ENCODE results near the gene GLS2. TPM values are rescaled to one million over a fixed set of nuclear protein-coding genes. Genes with fewer than 3 reads are reported as not detected.

GLS2 gene
- total and polyA plus RNA-seq, 9 of the 15 experiments (the other 6 are each of a cell fraction or from before 2014, with no cell fraction given), result 0.11 TPM; not detected in 8

DNA sequence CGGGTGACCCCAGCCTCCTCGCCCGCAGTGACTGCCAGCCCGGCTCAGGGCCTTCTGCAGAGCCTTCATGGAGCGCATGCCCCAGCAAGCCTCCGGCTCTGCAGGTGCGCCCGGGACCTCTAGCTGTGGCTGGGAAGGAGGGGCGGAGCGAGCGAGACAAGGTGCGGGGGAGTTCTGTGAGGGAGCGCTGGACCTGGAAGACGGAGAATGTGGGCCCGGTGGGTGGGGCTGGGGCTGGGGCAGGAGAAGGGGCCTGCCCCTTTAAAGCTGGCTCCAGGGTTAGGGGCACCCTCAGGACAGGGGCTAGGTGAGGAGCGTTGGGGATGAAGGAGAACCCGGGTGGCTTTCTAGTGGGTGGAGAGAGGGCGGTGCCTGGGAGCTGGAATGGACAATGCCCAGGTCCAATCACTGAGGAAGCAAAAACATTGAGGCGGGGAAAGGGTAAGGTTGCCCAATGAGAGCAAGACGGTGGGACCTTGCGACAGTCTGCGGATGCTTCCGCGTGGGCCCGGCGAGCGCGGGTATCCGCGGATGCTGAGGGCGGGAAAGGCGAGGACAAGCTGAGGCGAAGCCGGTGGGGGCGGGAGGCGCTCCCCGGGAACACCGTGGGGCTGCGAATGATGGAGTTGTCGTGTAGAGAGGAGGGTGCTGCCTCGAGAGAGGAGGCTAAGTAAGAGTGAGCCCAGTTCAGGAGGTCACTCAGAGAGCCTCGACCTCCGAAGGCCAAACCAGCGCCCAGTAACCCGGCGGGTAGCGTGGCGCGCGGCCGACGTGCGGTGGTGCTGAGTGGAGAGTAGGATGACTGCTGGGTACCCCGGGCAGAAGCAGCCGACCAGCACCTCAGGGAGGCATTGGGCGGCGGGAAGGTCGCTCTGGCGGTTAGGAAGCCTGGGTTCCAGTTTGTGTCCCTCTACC, at the start of gene GLS2 (continued):
- no peak for TF ChIP-seq ZNF785 (CRISPR knock-in tag; IDR thresholded peaks at IDR 0.05)
- no peak for TF ChIP-seq RBFOX2 (IDR thresholded peaks at IDR 0.05; ENCODE audit: low read depth, low read length)
- TF ChIP-seq, protein P1, sequence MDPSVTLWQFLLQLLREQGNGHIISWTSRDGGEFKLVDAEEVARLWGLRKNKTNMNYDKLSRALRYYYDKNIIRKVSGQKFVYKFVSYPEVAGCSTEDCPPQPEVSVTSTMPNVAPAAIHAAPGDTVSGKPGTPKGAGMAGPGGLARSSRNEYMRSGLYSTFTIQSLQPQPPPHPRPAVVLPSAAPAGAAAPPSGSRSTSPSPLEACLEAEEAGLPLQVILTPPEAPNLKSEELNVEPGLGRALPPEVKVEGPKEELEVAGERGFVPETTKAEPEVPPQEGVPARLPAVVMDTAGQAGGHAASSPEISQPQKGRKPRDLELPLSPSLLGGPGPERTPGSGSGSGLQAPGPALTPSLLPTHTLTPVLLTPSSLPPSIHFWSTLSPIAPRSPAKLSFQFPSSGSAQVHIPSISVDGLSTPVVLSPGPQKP (CRISPR knock-in tag; IDR thresholded peaks at IDR 0.05), result no peak
- TF ChIP-seq HNRNPL (IDR thresholded peaks at IDR 0.05; ENCODE audit: low read depth, low read length), result no peak
- TF ChIP-seq ETV5 (CRISPR knock-in tag; IDR thresholded peaks at IDR 0.05; ENCODE audit: low read depth), result no peak
- TF ChIP-seq, protein P2, sequence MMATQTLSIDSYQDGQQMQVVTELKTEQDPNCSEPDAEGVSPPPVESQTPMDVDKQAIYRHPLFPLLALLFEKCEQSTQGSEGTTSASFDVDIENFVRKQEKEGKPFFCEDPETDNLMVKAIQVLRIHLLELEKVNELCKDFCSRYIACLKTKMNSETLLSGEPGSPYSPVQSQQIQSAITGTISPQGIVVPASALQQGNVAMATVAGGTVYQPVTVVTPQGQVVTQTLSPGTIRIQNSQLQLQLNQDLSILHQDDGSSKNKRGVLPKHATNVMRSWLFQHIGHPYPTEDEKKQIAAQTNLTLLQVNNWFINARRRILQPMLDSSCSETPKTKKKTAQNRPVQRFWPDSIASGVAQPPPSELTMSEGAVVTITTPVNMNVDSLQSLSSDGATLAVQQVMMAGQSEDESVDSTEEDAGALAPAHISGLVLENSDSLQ (IDR thresholded peaks at IDR 0.05), result peak; percentile 92
- no peak for TF ChIP-seq XRCC3 (IDR thresholded peaks at IDR 0.05)
- TF ChIP-seq ZNF280A (IDR thresholded peaks at IDR 0.05; ENCODE audit: low read depth, partially characterized antibody), result no peak
- TF ChIP-seq HOMEZ (CRISPR knock-in tag; IDR thresholded peaks at IDR 0.05), result no peak
- no peak for TF ChIP-seq NCOA2 (IDR thresholded peaks at IDR 0.05; ENCODE audit: partially characterized antibody in 2 of 2)
- no peak for TF ChIP-seq BRCA1 (IDR thresholded peaks at IDR 0.05)
- TF ChIP-seq BRCA1 (CRISPR knock-in tag; IDR thresholded peaks at IDR 0.05), result no peak
- TF ChIP-seq SREBF1 (IDR thresholded peaks at IDR 0.05; ENCODE audit: borderline replicate concordance, low read depth, low read length), result no peak
- TF ChIP-seq SMAD3 (CRISPR knock-in tag; conservative IDR thresholded peaks at IDR 0.05), result no peak
- TF ChIP-seq ID3 (CRISPR knock-in tag; IDR thresholded peaks at IDR 0.05), result no peak
- TF ChIP-seq ID3 (tag; IDR thresholded peaks at IDR 0.05), result no peak
- no peak for TF ChIP-seq NFIX (CRISPR knock-in tag; IDR thresholded peaks at IDR 0.05; ENCODE audit: low read depth)
- TF ChIP-seq ESRRA (IDR thresholded peaks at IDR 0.05; ENCODE audit: borderline replicate concordance, low read depth), result no peak
- TF ChIP-seq SAFB (IDR thresholded peaks at IDR 0.05; ENCODE audit: borderline replicate concordance, low read depth, low read length), result no peak
- no peak for TF ChIP-seq ZNF274 (IDR thresholded peaks at IDR 0.05; ENCODE audit: borderline replicate concordance, low read depth, low read length)
- no peak for TF ChIP-seq HMGN3 (IDR thresholded peaks at IDR 0.05; ENCODE audit: borderline replicate concordance, extremely low read depth, insufficient read length, low read depth, low read length)
- TF ChIP-seq SMARCA4 (IDR thresholded peaks at IDR 0.05), result no peak
- no peak for TF ChIP-seq ZKSCAN1 (IDR thresholded peaks at IDR 0.05; ENCODE audit: low read depth, low read length)
- TF ChIP-seq PML (IDR thresholded peaks at IDR 0.05; ENCODE audit: low read length), result no peak

Data from K562 (cell line).